Putamen (tissue), 1 donor: ENCODE measurements around the gene BORCS6.

Source experiments
- DNase-seq: peaks from one replicate; pipeline ENCODE4 v3.0.0-alpha.2; 2016; ENCODE audit warnings: low spot score

The BORCS6 gene

GRCh38 chr17:8154608-8155155, 35.3 kb downstream of the BORCS6 start:
- DNase-seq = no peak

- DNase-seq = peak; percentile 95
These were observed 35.9 kb downstream of the BORCS6 start for GRCh38 chr17:8153957-8154607.

DNA sequence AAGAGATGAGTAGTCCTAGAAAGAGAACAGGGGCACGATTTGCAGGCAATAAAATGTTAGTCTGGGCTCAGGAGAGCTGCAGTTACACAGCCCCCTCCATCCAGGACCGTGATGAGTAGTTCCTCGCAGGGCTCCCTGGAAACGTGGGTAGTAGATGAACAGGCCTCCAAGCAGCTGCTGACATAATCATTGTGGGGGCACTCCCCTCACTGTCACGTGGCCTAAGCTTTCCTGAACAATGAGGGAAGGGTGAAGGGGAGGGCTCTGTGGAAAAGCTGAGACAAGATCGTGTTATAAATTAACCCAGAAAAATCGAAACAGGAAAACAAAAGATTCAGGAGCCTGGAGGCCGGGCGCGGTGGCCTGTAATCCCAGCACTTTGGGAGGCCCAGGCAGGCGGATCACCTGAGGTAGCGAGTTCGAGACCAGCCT, 36.4 kb downstream of the BORCS6 start:
- peak; percentile 88 for DNase-seq

DNA sequence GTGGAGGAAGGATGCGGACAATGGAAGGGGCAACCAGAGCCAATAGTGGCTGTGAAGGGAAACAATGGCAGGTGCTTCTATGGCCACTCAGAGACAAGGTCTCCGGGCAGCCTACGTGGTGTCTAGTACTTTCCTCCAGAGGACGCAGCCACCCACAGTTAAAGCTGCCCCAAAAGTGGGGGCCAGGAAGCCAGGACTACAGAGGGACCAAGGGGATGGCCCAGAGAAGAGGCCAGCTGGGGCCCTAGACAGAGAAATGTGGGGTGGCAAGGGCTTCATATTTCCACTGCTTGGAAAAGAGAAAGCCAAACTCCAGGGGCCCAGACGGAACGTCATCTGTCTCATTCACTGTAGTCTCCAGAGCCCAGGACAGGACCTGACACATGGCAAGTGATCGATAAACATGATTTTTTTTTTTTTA, 36.9 kb downstream of the BORCS6 start:
- no peak for DNase-seq

GRCh38 chr17:8152112-8152775, 37.7 kb downstream of the BORCS6 start, which contains the start of gene PER1:
PER1 (minus strand) TSS chr17:8152404; CDS start chr17:8150706, 1,698 bp downstream.
- DNase-seq = peak; percentile 92

- DNase-seq = no peak
These were observed 38.3 kb downstream of the BORCS6 start for GRCh38 chr17:8151641-8152111.

GRCh38 chr17:8151120-8151640, 38.8 kb downstream of the BORCS6 start:
- peak; percentile 85 for DNase-seq

GRCh38 chr17:8150194-8151119, 39.5 kb downstream of the BORCS6 start:
- DNase-seq = no peak

DNA sequence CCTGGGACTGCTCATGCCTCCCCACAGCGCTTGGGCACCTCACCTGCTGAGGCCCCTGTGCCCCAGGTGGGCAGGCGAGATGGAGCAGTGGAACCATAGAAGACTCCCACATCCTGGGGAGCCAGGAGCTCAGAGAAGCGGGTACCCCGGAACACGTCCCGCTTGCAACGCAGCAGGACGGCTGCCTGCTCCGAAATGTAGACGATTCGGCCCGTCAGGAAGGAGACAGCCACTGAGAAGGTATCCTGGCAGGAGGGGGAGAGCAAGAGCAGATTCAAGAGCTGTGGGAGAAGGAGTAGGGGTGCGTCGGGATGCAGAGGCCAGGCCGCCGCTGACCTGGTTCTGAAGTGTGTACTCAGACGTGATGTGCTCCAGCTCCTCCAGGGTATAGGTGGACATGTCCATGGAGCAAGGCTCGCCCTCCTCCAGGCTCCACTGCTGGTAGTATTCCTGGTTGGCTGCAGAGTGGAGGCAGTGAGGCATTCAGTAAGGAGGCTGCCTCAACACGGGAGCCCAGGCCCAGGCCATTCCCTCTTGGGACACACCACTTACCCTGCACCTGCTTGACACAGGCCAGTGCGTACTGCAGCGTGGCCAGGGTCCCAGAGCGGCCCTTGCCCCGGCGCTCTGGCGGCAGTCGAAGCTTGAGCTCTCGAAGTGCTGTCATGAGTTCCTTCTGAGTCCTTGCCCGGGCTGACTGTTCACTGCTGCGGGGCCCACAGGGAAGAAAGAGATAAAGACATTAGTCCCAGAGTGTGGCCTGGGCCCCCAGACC, 40.4 kb downstream of the BORCS6 start:
- DNase-seq = no peak

DNA sequence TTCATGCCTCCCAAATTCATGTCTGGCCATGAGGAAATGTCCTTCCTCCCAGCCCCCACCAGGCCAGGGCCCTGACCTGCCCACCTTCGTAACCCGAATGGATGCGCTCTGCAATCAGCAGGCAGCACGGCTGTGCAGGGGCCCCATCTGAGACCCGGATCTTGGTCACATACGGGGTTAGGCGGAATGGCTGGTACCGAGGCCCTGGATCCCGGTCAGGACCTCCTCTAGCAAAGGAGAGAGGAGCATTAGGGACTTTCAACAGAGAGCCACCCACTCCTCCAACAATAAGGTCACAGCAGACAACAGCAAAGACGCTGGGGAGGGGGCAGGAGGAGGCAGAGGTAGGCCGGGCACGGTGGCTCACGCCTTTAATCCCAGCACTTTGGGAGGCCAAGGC, 41.4 kb downstream of the BORCS6 start:
- DNase-seq = no peak

DNA sequence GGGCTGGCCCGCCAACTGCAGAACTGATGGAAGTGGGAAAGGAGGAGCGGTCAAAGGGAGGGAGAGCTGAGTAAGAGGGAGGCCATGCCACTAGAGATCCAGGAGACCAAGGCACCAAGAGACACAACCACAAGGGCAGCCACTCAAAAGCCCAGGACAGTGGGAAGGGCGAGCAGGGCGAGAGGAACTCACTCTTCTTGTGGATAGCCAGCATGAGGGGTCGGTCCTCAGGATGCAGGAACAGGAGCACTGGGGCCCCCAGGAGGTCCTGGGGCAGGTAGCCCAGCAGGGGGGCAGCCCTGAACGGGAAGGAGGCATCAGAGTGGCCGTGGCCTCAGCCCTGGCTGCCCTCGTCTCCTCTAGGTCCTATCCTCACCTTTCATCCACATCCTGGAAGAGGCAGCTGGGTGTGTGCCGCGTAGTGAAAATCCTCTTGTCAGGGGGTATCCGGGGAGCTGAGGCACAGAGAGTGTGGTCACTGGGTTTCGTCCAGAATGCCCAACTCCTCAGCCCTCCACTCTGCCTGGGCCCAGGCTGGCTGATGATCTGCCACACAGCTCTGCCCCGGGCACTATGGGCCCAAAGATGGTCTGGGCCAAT, 42.1 kb downstream of the BORCS6 start:
- no peak for DNase-seq

DNA sequence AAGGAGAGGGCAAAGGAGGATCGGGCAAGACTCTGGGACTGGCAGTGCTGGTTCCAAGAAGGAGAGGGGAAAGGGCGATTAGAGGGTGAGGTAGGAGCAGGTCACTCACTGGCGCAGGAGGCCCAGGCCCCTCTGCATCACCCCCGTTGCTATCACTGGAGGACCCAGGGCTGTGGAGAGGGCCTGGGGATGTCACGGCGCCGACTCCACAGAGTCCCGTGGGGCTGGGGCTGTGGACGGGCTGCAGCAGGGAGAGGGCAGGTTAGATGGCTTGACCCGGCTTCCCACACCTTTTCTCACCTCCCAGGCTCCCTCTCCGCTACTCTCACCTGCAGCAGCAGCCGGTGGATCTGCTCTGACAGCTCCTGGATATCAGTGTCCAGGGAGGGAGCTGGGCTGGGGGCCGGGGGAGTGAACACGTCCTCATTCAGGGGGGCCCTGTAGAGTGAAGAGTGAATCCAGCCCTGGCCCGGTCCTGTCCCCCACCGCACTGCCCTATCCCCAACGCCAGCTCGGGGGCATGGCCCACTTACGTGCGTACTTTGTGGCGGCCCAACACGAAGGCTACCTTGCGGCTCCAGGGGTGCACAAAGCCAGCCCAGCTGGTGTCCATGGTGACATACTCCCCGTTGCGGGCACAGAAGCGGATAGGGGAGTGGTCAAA, 42.7 kb downstream of the BORCS6 start:
- DNase-seq = no peak

GRCh38 chr17:8146381-8147140, 43.4 kb downstream of the BORCS6 start:
- no peak for DNase-seq

- no peak for DNase-seq
These were observed 44.2 kb downstream of the BORCS6 start for GRCh38 chr17:8145811-8146210.

DNA sequence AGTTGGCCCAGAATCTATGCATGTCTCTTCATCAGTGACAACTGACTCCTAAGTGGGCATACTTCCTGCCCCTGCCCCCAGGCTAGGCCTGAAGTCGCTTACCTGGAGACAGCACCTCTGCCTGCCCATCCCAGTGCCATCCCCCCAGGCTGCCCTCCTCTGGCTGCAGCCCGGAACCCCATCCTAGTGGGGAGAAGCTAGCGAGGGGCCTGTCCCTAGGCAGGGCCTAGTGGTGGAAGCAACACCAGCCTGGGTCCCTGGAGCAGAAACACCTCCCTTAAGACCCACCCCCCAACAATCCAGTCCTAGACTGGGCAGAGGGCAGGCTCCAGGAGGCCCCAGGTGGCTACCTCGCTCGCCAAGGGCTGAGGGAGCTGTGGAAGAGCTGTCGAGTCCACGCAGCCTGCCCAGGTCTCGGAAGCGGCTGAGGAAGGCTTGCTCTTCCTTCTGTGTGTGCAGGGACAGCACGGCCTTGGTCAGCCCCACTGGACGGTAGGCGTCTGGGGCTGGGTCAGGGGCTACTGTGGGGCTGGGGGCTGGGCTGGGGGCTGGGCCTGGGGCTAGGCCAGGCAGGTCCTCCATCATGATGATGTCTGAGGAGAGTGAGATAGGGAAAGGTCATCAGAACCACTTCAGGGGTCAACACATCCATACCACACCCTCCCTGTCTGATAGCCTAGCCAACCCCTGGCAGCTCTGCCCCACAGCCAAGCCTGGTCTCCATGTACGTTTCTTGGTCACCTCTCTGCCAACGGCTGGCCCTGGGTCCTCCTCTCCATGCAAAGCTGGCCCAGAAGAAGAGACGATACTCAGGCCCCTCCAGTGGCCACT, 45.4 kb downstream of the BORCS6 start:
- DNase-seq = no peak

DNA sequence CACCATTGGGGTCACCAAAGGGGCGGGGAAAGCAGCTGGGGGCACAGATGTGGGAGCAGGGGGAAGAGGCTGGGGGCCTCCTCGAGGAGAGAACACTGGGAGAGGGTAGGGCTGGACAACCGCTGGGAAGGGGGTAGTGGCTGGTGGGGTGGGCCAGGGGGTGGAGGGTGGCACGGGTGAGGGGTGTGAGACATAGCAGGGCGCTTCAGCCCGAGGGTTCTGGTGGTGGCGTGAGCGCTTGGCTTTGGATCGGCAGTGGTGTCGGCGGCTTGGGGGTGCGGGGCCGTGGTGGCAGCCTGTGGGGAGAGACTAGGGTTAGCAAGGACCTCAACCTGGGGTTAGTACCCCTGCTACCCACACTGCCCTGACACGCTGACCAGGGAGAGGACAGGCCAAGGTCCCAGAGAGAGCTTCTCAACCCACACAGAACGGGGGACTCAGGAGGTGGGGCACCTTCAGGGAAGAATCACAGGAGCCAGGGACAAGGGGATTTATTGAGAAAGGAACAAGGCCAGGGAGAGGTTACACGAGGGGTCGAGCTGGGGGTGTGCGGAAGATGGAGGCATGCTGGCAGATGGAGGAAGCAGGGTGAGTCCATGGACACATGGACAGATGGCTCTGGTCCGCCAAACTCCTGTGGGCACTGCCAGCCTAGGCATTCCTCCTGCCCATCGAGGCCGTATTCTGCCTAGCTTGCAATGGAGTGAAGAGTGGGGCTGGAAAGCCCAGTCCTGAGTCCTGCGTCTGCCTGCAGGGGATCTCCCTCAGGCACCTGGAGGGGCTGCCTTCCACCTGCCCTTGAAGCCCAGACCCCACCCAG, 46.2 kb downstream of the BORCS6 start:
- DNase-seq = no peak

GRCh38 chr17:8142887-8143580, 46.9 kb downstream of the BORCS6 start:
- no peak for DNase-seq
